DND-41 (cell line): ENCODE data around the gene FAM107A.

Source experiments
- ATAC-seq: fragments of 200-7000 bp; cut with Tn5 transposase; 3 replicates; pipeline ENCODE4 v1.9.1; 2021; ENCODE audit warnings: low read depth; ENCODE audit not compliant: insufficient read depth
- DNase-seq: peaks from one replicate; pipeline ENCODE4 v3.0.0-alpha.2; 2020
- H2AFZ ChIP-seq: 2 replicates; pipeline ENCODE4 v1.6.0; 2012; ENCODE audit warnings: low read depth, low read length
- H3K27ac ChIP-seq: 2 replicates; pipeline ENCODE4 v1.5.1; 2012; ENCODE audit warnings: low read length, inconsistent platforms
- H3K27me3 ChIP-seq: fragments of 200-600 bp; sonication (generic); 2 replicates; pipeline ENCODE4 v1.6.0; 2012; ENCODE audit warnings: low read length, mild to moderate bottlenecking, inconsistent platforms; ENCODE audit not compliant: insufficient read depth, poor library complexity
- H3K36me3 ChIP-seq: 2 replicates; pipeline ENCODE4 v1.5.1; 2012; ENCODE audit warnings: low read length, inconsistent platforms; ENCODE audit not compliant: insufficient read depth
- H3K4me1 ChIP-seq: 2 replicates; pipeline ENCODE4 v1.5.1; 2012; ENCODE audit warnings: mild to moderate bottlenecking, low read length; ENCODE audit not compliant: insufficient read depth
- H3K4me2 ChIP-seq: 2 replicates; pipeline ENCODE4 v1.6.0; 2012; ENCODE audit warnings: mild to moderate bottlenecking, moderate library complexity, low read length, inconsistent platforms; ENCODE audit not compliant: insufficient read depth
- H3K4me3 ChIP-seq, 2 experiments: fragments of 200-600 bp in 1 of 2; shearing (Covaris generic) in 1 of 2; 2 replicates each; pipeline ENCODE4 v1.5.1; 2012 to 2016; ENCODE audit warnings: inconsistent platforms in 2 of 2, low read length in 2 of 2, mild to moderate bottlenecking in 2 of 2, low read depth in 1 of 2, moderate library complexity in 1 of 2
- H3K79me2 ChIP-seq: 2 replicates; pipeline ENCODE4 v1.6.0; 2012; ENCODE audit warnings: low read length, inconsistent platforms; ENCODE audit not compliant: insufficient read depth
- H3K9ac ChIP-seq: 2 replicates; pipeline ENCODE4 v1.6.0; 2012; ENCODE audit warnings: low read depth, mild to moderate bottlenecking, inconsistent platforms, low read length, moderate library complexity
- H3K9me3 ChIP-seq: 2 replicates; pipeline ENCODE4 v1.5.1; 2012; ENCODE audit warnings: low read length, moderate library complexity, mild to moderate bottlenecking, inconsistent platforms; ENCODE audit not compliant: insufficient read depth, severe bottlenecking
- H4K20me1 ChIP-seq: 2 replicates; pipeline ENCODE4 v1.6.0; 2012; ENCODE audit warnings: low read length; ENCODE audit not compliant: insufficient read depth
- CTCF ChIP-seq: IDR thresholded peaks from 2 replicates; pipeline ENCODE4 v1.5.1; 2012; ENCODE audit warnings: borderline replicate concordance, low read length, moderate library complexity, mild to moderate bottlenecking; ENCODE audit not compliant: poor library complexity, severe bottlenecking; ENCODE audit errors: extremely low read depth
- EZH2 ChIP-seq: IDR thresholded peaks from 3 replicates; pipeline ENCODE4 v1.6.1; 2012; ENCODE audit warnings: borderline replicate concordance, low read depth, mild to moderate bottlenecking, moderate library complexity, low read length, inconsistent platforms; ENCODE audit not compliant: severe bottlenecking

The FAM107A gene

DNA sequence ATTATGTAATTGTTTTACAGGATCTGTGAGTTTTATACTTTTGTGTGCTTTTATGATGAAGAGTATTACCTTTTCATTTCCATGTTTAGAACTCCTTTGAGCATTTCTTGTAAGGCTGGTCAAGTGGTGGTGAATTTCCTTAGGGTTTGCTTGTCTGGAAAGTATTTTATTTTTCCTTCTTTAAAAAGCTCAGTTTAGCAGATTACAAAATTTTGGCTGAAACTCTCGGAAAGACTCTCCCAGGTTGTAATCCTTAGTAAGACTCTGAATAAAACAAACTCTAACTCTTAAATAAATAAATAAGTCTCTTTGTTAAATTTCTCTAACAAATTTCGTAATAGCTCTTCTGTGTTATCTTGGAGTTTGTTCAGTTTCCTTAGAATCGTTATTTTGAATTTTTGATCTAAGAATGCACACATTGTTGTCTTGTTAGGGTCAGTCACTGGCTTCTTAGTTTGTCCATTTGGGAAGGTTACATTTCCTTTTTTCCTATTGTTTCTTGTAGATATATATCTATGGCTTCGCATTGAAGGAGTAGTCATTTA, 25.5 kb downstream of the FAM107A start:
- no peaks in the 10 kb centered on the region for H3K4me1 ChIP-seq
- H2AFZ ChIP-seq = no peak overlapping the region
- DNase-seq (no peak), ATAC-seq (no peak)
- no peak overlapping the region for H3K4me2 ChIP-seq
- no peaks in the 10 kb centered on the region for H3K9me3 ChIP-seq
- H3K79me2 ChIP-seq = no peaks in the 10 kb centered on the region
- H3K27ac ChIP-seq = no peak overlapping the region
- H3K27me3 ChIP-seq = peaks cover 2% of the 10 kb centered on the region
- no peaks in the 10 kb centered on the region for H4K20me1 ChIP-seq
- H3K36me3 ChIP-seq = no peaks in the 10 kb centered on the region
- H3K4me3 ChIP-seq = no peak overlapping the region
- TF ChIP-seq EZH2 = no peak
- no peak for TF ChIP-seq CTCF
- no peak overlapping the region for H3K9ac ChIP-seq

- Histone ChIP-seq H3K27me3 (no peaks in the 10 kb centered on the region), H3K9ac (no peak overlapping the region), H3K36me3 (no peaks in the 10 kb centered on the region), H3K9me3 (no peaks in the 10 kb centered on the region), H3K79me2 (no peaks in the 10 kb centered on the region), H3K27ac (no peak overlapping the region), H3K4me2 (no peak overlapping the region), H2AFZ (no peak overlapping the region), H4K20me1 (no peaks in the 10 kb centered on the region), H3K4me3 (no peak overlapping the region), H3K4me1 (no peaks in the 10 kb centered on the region)
- ATAC-seq (no peak), DNase-seq (no peak)
- TF ChIP-seq CTCF (no peak), EZH2 (no peak)
Measured at GRCh38 chr3:58544541-58544940, 32.6 kb downstream of the FAM107A start.

- ATAC-seq (no peak), DNase-seq (no peak)
- no peaks in the 10 kb centered on the region for H3K4me1 ChIP-seq
- no peak overlapping the region for H3K4me3 ChIP-seq
- TF ChIP-seq EZH2 = no peak
- no peak for TF ChIP-seq CTCF
- no peak overlapping the region for H3K27ac ChIP-seq
- no peaks in the 10 kb centered on the region for H4K20me1 ChIP-seq
- H3K27me3 ChIP-seq = peaks cover 4% of the 10 kb centered on the region
- no peaks in the 10 kb centered on the region for H3K36me3 ChIP-seq
- no peak overlapping the region for H3K4me2 ChIP-seq
- H3K79me2 ChIP-seq = no peaks in the 10 kb centered on the region
- no peaks in the 10 kb centered on the region for H3K9me3 ChIP-seq
- H3K9ac ChIP-seq = no peak overlapping the region
- no peak overlapping the region for H2AFZ ChIP-seq
Measured at GRCh38 chr3:58540176-58540858, 36.9 kb downstream of the FAM107A start.
